Measurements from ENCODE around the gene ACKR1.

DNA sequence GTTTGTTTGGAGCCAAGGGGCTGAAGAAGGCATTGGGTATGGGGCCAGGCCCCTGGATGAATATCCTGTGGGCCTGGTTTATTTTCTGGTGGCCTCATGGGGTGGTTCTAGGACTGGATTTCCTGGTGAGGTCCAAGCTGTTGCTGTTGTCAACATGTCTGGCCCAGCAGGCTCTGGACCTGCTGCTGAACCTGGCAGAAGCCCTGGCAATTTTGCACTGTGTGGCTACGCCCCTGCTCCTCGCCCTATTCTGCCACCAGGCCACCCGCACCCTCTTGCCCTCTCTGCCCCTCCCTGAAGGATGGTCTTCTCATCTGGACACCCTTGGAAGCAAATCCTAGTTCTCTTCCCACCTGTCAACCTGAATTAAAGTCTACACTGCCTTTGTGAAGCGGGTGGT, 1.4 kb downstream of the ACKR1 start:
- TF ChIP-seq POLR2A (IDR thresholded peaks at IDR 0.05; ENCODE audit: low read depth, low read length), result no peak
- no peak for TF ChIP-seq POLR2AphosphoS5 (IDR thresholded peaks at IDR 0.05; ENCODE audit: low read depth, low read length)
- TF ChIP-seq SPI1 (IDR thresholded peaks at IDR 0.05; ENCODE audit: low read depth, low read length), result no peak
- TF ChIP-seq TAF1 (IDR thresholded peaks at IDR 0.05; ENCODE audit: low read depth, low read length), result no peak
